Osteoblast (primary cell): ENCODE data around the gene SEZ6L2. TPM values are rescaled to one million over a fixed set of nuclear protein-coding genes. Genes with fewer than 3 reads are reported as not detected.

Source experiments
- DNase-seq: peaks from one replicate; pipeline ENCODE4 v3.0.0; 2011; ENCODE audit warnings: low spot score, mixed read lengths; ENCODE audit not compliant: insufficient read length; ENCODE audit errors: missing footprints
- H2AFZ ChIP-seq: 2 replicates; pipeline ENCODE4 v1.6.0; 2011; ENCODE audit warnings: mild to moderate bottlenecking, low read length
- H3K27ac ChIP-seq: 2 replicates; pipeline ENCODE4 v1.5.1; 2011; ENCODE audit warnings: mild to moderate bottlenecking, low read depth, low read length, moderate library complexity
- H3K27me3 ChIP-seq: 2 replicates; pipeline ENCODE4 v1.6.0; 2012; ENCODE audit warnings: mild to moderate bottlenecking, control low read depth, inconsistent platforms, low read length, moderate library complexity; ENCODE audit not compliant: insufficient read depth
- H3K36me3 ChIP-seq: 2 replicates; pipeline ENCODE4 v1.5.1; 2011; ENCODE audit warnings: mild to moderate bottlenecking, low read length, control low read depth, moderate library complexity; ENCODE audit not compliant: insufficient read depth
- H3K4me1 ChIP-seq: 2 replicates; pipeline ENCODE4 v1.5.1; 2011; ENCODE audit warnings: mild to moderate bottlenecking, low read length, control low read depth, moderate library complexity; ENCODE audit not compliant: insufficient read depth
- H3K4me2 ChIP-seq: 2 replicates; pipeline ENCODE4 v1.6.0; 2011; ENCODE audit warnings: mild to moderate bottlenecking, low read length; ENCODE audit not compliant: insufficient read depth
- H3K4me3 ChIP-seq: fragments of 200-600 bp; sonication (generic); 3 replicates; pipeline ENCODE4 v1.5.1; 2012; ENCODE audit warnings: mild to moderate bottlenecking, low read length, inconsistent platforms; ENCODE audit not compliant: insufficient read depth
- H3K79me2 ChIP-seq: 2 replicates; pipeline ENCODE4 v1.6.0; 2012; ENCODE audit warnings: mild to moderate bottlenecking, low read length, control low read depth, inconsistent platforms; ENCODE audit not compliant: insufficient read depth
- H3K9me3 ChIP-seq: 2 replicates; pipeline ENCODE4 v1.5.1; 2011; ENCODE audit warnings: low read depth, low read length, control low read depth
- H4K20me1 ChIP-seq: 2 replicates; pipeline ENCODE4 v1.6.0; 2012; ENCODE audit warnings: mild to moderate bottlenecking, low read length, control low read depth; ENCODE audit not compliant: insufficient read depth
- total RNA-seq: library from RNA; depleted of rRNA; stranded (reverse); fragments of >200 nt; gene quantifications from 2 replicates; pipeline ENCODE4 v1.2.3, GENCODE V29; 2012
- TF ChIP-seq, protein P1 (sequence below): IDR thresholded peaks from 2 replicates; pipeline ENCODE4 v1.5.1; 2011; ENCODE audit warnings: mild to moderate bottlenecking, low read depth, low read length, moderate library complexity; ENCODE audit errors: extremely low read depth

SEZ6L2 gene
- total RNA-seq, 1 donor: 2.9 TPM

DNA sequence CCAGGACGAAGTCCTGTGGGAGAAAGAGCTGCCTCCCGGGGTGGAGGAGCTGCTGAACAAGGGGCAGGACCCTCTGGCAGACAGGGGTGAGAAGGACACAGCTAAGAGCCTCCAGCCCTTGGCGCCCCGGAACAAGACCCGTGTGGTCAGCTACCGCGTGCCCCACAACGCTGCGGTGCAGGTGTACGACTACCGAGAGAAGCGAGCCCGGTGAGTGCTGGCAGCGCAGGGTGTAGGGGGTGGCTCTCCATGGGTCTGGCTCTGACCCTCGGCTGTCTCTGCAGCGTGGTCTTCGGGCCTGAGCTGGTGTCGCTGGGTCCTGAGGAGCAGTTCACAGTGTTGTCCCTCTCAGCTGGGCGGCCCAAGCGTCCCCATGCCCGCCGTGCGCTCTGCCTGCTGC lies 57.7 kb downstream of the SEZ6L2 start:
- Histone ChIP-seq H4K20me1 (peaks cover 13% of the 10 kb centered on the region), H3K9me3 (no peaks in the 10 kb centered on the region), H2AFZ (no peak overlapping the region), H3K79me2 (peaks cover 2% of the 10 kb centered on the region), H3K4me1 (no peaks in the 10 kb centered on the region), H3K4me3 (no peak overlapping the region), H3K27me3 (no peaks in the 10 kb centered on the region), H3K4me2 (no peak overlapping the region), H3K36me3 (peaks cover 88% of the 10 kb centered on the region), H3K27ac (no peak overlapping the region)
- peak; percentile 29 for DNase-seq
- TF ChIP-seq, protein P1, sequence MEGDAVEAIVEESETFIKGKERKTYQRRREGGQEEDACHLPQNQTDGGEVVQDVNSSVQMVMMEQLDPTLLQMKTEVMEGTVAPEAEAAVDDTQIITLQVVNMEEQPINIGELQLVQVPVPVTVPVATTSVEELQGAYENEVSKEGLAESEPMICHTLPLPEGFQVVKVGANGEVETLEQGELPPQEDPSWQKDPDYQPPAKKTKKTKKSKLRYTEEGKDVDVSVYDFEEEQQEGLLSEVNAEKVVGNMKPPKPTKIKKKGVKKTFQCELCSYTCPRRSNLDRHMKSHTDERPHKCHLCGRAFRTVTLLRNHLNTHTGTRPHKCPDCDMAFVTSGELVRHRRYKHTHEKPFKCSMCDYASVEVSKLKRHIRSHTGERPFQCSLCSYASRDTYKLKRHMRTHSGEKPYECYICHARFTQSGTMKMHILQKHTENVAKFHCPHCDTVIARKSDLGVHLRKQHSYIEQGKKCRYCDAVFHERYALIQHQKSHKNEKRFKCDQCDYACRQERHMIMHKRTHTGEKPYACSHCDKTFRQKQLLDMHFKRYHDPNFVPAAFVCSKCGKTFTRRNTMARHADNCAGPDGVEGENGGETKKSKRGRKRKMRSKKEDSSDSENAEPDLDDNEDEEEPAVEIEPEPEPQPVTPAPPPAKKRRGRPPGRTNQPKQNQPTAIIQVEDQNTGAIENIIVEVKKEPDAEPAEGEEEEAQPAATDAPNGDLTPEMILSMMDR: no peak

DNA sequence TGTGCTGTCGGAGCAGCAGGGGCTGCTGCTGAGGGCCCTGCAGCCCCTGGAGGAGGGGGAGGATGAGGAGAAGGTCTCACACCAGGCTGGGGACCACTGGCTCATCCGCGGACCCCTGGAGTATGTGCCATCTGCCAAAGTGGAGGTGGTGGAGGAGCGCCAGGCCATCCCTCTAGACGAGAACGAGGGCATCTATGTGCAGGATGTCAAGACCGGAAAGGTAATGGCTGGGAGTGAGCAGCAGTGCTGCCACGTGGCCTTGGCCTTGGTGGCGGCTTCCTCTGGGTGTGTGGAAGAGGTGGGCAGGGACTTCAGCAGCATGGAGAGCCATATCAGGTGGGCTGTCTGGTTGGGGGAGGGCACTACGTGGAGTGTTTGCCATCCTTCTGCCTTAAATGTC lies 59.1 kb downstream of the SEZ6L2 start:
- H2AFZ ChIP-seq: no peak overlapping the region
- H4K20me1 ChIP-seq: peaks cover 5% of the 10 kb centered on the region
- H3K9me3 ChIP-seq: no peaks in the 10 kb centered on the region
- H3K4me1 ChIP-seq: no peaks in the 10 kb centered on the region
- H3K4me3 ChIP-seq: no peak overlapping the region
- no peaks in the 10 kb centered on the region for H3K27me3 ChIP-seq
- peaks cover 3% of the 10 kb centered on the region for H3K79me2 ChIP-seq
- TF ChIP-seq, protein P1: no peak
- no peak overlapping the region for H3K4me2 ChIP-seq
- H3K36me3 ChIP-seq: peaks cover 86% of the 10 kb centered on the region
- peak; percentile 41 for DNase-seq
- H3K27ac ChIP-seq: no peak overlapping the region

DNA sequence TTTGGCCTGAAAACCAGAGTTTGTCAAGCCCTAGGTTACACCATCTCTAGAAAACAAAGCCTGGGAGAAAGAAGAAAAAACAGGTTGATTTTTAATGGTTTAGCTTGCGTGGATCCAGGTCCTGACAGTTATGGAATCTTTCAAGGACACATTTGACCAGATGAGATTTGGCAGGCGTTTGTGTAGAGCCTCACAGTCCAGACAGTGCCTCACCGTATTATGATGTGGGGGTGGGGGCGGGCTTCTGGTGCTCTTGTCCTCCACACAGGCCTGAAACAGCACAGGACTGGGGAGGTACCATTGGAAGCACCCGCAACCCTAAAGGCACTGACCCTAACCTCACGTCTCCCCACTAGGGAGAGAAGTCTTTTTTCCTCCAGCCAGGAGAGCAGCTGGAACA lies 59.5 kb downstream of the SEZ6L2 start:
- Histone ChIP-seq H3K36me3 (peaks cover 86% of the 10 kb centered on the region), H3K27me3 (no peaks in the 10 kb centered on the region), H3K79me2 (peaks cover 5% of the 10 kb centered on the region), H3K4me1 (no peaks in the 10 kb centered on the region), H4K20me1 (peaks cover 6% of the 10 kb centered on the region), H3K4me3 (no peak overlapping the region), H2AFZ (no peak overlapping the region), H3K9me3 (no peaks in the 10 kb centered on the region), H3K27ac (no peak overlapping the region), H3K4me2 (no peak overlapping the region)
- peak; percentile 2 for DNase-seq
- TF ChIP-seq, protein P1: no peak

DNA sequence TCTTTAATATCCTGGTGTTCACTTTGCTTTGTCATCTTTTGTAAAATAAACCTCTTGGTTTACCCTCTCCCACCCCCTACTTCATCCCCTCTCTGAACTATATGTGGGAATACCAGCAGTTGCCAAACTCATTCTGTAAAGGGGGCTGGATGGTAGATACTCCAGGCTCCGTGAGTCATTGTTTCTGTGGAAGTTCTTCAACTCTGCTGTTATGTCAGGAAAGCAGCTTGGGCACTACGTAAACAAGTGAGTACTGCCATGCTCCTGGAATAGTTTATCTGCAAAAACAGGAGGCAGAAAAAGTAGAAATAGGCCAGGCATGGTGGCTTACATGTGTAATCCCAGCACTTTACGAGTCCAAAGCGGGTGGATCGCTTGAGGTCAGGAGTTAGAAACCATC lies 61.5 kb downstream of the SEZ6L2 start:
- Histone ChIP-seq H4K20me1 (peaks cover 15% of the 10 kb centered on the region), H3K4me1 (no peaks in the 10 kb centered on the region), H3K27ac (no peak overlapping the region), H3K4me2 (no peak overlapping the region), H3K79me2 (peaks cover 16% of the 10 kb centered on the region), H3K36me3 (peaks cover 91% of the 10 kb centered on the region), H3K4me3 (no peak overlapping the region), H3K27me3 (no peaks in the 10 kb centered on the region), H3K9me3 (no peaks in the 10 kb centered on the region), H2AFZ (no peak overlapping the region)
- peak; percentile 66 for DNase-seq
- TF ChIP-seq, protein P1: no peak
